Parathyroid adenoma (tissue), 2 donors: ENCODE results near the gene ELOVL7.

Experiments
- H2AFZ ChIP-seq: fragments of 300-600 bp; sonication (generic); one replicate; pipeline ENCODE4 v1.7.0; 2017; ENCODE audit warnings: antibody characterized with exemption, mild to moderate bottlenecking
- H3K27ac ChIP-seq: fragments of 300-600 bp; sonication (generic); one replicate; pipeline ENCODE4 v1.7.0; 2017
- H3K27me3 ChIP-seq: fragments of 300-600 bp; sonication (generic); one replicate; pipeline ENCODE4 v1.7.0; 2017; ENCODE audit warnings: low read length; ENCODE audit not compliant: control insufficient read depth, insufficient read depth
- H3K36me3 ChIP-seq: fragments of 300-600 bp; sonication (generic); one replicate; pipeline ENCODE4 v1.7.0; 2017; ENCODE audit warnings: low read length; ENCODE audit not compliant: control insufficient read depth, insufficient read depth
- H3K4me1 ChIP-seq: fragments of 300-600 bp; sonication (generic); one replicate; pipeline ENCODE4 v1.7.0; 2017; ENCODE audit warnings: control low read depth
- H3K4me2 ChIP-seq: fragments of 300-600 bp; sonication (generic); one replicate; pipeline ENCODE4 v1.7.0; 2017; ENCODE audit warnings: low read length
- H3K4me3 ChIP-seq: fragments of 300-600 bp; sonication (generic); one replicate; pipeline ENCODE4 v1.7.0; 2017; ENCODE audit warnings: low read depth, low read length
- H3K79me2 ChIP-seq: fragments of 300-600 bp; sonication (generic); one replicate; pipeline ENCODE4 v1.7.0; 2017; ENCODE audit warnings: control low read depth
- H3K9ac ChIP-seq: fragments of 300-600 bp; sonication (generic); one replicate; pipeline ENCODE4 v1.7.0; 2017; ENCODE audit warnings: mild to moderate bottlenecking
- H3K9me3 ChIP-seq: fragments of 300-600 bp; sonication (generic); one replicate; pipeline ENCODE4 v1.7.0; 2017; ENCODE audit warnings: low read length; ENCODE audit not compliant: control insufficient read depth
- CTCF ChIP-seq: fragments of 300-600 bp; sonication (generic); IDR thresholded peaks from one replicate; pipeline ENCODE4 v1.7.0; 2017; ENCODE audit warnings: antibody characterized with exemption, mild to moderate bottlenecking
- donor health status: primary hyperparathyroidism.

The ELOVL7 gene

GRCh38 chr5:60754495-60754894 lies 89.6 kb downstream of the ELOVL7 start:
- Histone ChIP-seq H3K4me1 (no peaks in the 10 kb centered on the region), H3K36me3 (no peaks in the 10 kb centered on the region), H3K79me2 (no peaks in the 10 kb centered on the region), H3K4me3 (no peak overlapping the region), H3K9me3 (no peaks in the 10 kb centered on the region), H3K4me2 (no peak overlapping the region), H2AFZ (no peak overlapping the region), H3K27me3 (no peaks in the 10 kb centered on the region), H3K9ac (no peak overlapping the region), H3K27ac (no peak overlapping the region)
- no peak for TF ChIP-seq CTCF

- H3K79me2 ChIP-seq: no peaks in the 10 kb centered on the region
- H3K27ac ChIP-seq: no peak overlapping the region
- TF ChIP-seq CTCF: no peak
- H3K4me3 ChIP-seq: no peak overlapping the region
- H3K4me1 ChIP-seq: no peaks in the 10 kb centered on the region
- H3K9ac ChIP-seq: no peak overlapping the region
- H3K9me3 ChIP-seq: no peaks in the 10 kb centered on the region
- no peak overlapping the region for H3K4me2 ChIP-seq
- H3K27me3 ChIP-seq: no peaks in the 10 kb centered on the region
- no peak overlapping the region for H2AFZ ChIP-seq
- no peaks in the 10 kb centered on the region for H3K36me3 ChIP-seq
These were observed 99.4 kb downstream of the ELOVL7 start for GRCh38 chr5:60744682-60745081.

- TF ChIP-seq CTCF: no peak
- H3K9ac ChIP-seq: no peak overlapping the region
These were observed 100.4 kb downstream of the ELOVL7 start for GRCh38 chr5:60743511-60744314.

GRCh38 chr5:60740322-60740721 lies 103.7 kb downstream of the ELOVL7 start:
- no peak overlapping the region for H3K4me3 ChIP-seq
- no peak overlapping the region for H3K27ac ChIP-seq
- H3K4me1 ChIP-seq: no peaks in the 10 kb centered on the region
- no peaks in the 10 kb centered on the region for H3K79me2 ChIP-seq
- no peaks in the 10 kb centered on the region for H3K36me3 ChIP-seq
- no peak for TF ChIP-seq CTCF
- no peaks in the 10 kb centered on the region for H3K9me3 ChIP-seq
- H3K4me2 ChIP-seq: no peak overlapping the region
- no peaks in the 10 kb centered on the region for H3K27me3 ChIP-seq
- no peak overlapping the region for H3K9ac ChIP-seq
- no peak overlapping the region for H2AFZ ChIP-seq

More at GRCh38 chr5:60743511-60744314, 100.4 kb downstream of the ELOVL7 start:
- Histone ChIP-seq H3K79me2 (no peaks in the 10 kb centered on the region), H3K27me3 (no peaks in the 10 kb centered on the region), H3K27ac (no peak overlapping the region), H3K4me2 (no peak overlapping the region), H3K4me3 (no peak overlapping the region), H3K4me1 (no peaks in the 10 kb centered on the region), H2AFZ (no peak overlapping the region), H3K36me3 (no peaks in the 10 kb centered on the region), H3K9me3 (no peaks in the 10 kb centered on the region)

GRCh38 chr5:60738933-60739332 lies 105.1 kb downstream of the ELOVL7 start:
- H3K79me2 ChIP-seq: no peaks in the 10 kb centered on the region
- H3K27ac ChIP-seq: no peak overlapping the region
- no peaks in the 10 kb centered on the region for H3K4me1 ChIP-seq
- no peak overlapping the region for H3K9ac ChIP-seq
- no peak for TF ChIP-seq CTCF
- H3K27me3 ChIP-seq: no peaks in the 10 kb centered on the region
- no peak overlapping the region for H2AFZ ChIP-seq
- no peak overlapping the region for H3K4me2 ChIP-seq
- H3K9me3 ChIP-seq: no peaks in the 10 kb centered on the region
- H3K36me3 ChIP-seq: no peaks in the 10 kb centered on the region
- no peak overlapping the region for H3K4me3 ChIP-seq
